A549 (cell line): ENCODE data around the gene OSBPL2.

ENCODE experiments used
- BHLHE40 ChIP-seq: IDR thresholded peaks from 2 replicates; pipeline ENCODE4 v1.6.1; 2012; ENCODE audit warnings: low read depth, low read length, inconsistent platforms
- CEBPB ChIP-seq, 2 experiments: fragments of >200 bp in 1 of 2; sonication (Bioruptor Twin) in 1 of 2; formaldehyde crosslinking in 1 of 2; IDR thresholded peaks; 2 replicates each; pipeline ENCODE4 v1.6.1; 2012 to 2016
- CHD2 ChIP-seq: fragments of 150-350 bp; IDR thresholded peaks from 2 replicates; pipeline ENCODE4 v1.6.1; 2014; ENCODE audit warnings: low read length; ENCODE audit not compliant: partially characterized antibody
- CTCF ChIP-seq: fragments of >200 bp; sonication (Bioruptor Twin); formaldehyde crosslinking; IDR thresholded peaks from 3 replicates; pipeline ENCODE4 v1.5.1; 2016
- EP300 ChIP-seq, 2 experiments: fragments of >200 bp; sonication (Bioruptor Twin); formaldehyde crosslinking; IDR thresholded peaks; 2 replicates in 1 of 2; 3 replicates in 1 of 2; pipeline ENCODE4 v1.6.1; 2016 to 2017
- MYC ChIP-seq: IDR thresholded peaks from 2 replicates; pipeline ENCODE4 v1.6.1; 2012; ENCODE audit warnings: mild to moderate bottlenecking, inconsistent platforms, low read length, improper control_type of control experiment, borderline replicate concordance
- NPAS2 ChIP-seq: fragments of 250-450 bp; sonication (Bioruptor Pico); IDR thresholded peaks from 2 replicates; pipeline ENCODE4 v1.8.0; 2022; ENCODE audit warnings: mild to moderate bottlenecking, moderate library complexity, borderline replicate concordance
- POLR2A ChIP-seq: IDR thresholded peaks from 2 replicates; pipeline ENCODE4 v1.6.1; 2012; ENCODE audit warnings: mild to moderate bottlenecking, low read length
- RAD21 ChIP-seq, 2 experiments: fragments of >200 bp in 1 of 2; sonication (Bioruptor Twin) in 1 of 2; formaldehyde crosslinking in 1 of 2; IDR thresholded peaks in 1 of 2; conservative IDR thresholded peaks in 1 of 2; 2 replicates in 1 of 2; 3 replicates in 1 of 2; pipeline ENCODE4 v1.6.1; 2012 to 2018; ENCODE audit warnings: inconsistent platforms in 1 of 2
- RCOR1 ChIP-seq: fragments of 150-350 bp; IDR thresholded peaks from 2 replicates; pipeline ENCODE4 v1.6.1; 2014; ENCODE audit warnings: antibody characterized with exemption, low read length, low read depth
- REST ChIP-seq: fragments of 200-600 bp; sonication (generic); IDR thresholded peaks from 2 replicates; pipeline ENCODE4 v1.6.1; 2016; ENCODE audit warnings: antibody characterized with exemption, mild to moderate bottlenecking, moderate library complexity
- RFX5 ChIP-seq: fragments of 450-650 bp; IDR thresholded peaks from 2 replicates; pipeline ENCODE4 v1.7.1; 2014; ENCODE audit warnings: antibody characterized with exemption, mild to moderate bottlenecking, moderate library complexity
- RNF2 ChIP-seq: fragments of 200-600 bp; sonication (generic); IDR thresholded peaks from 2 replicates; pipeline ENCODE4 v1.6.1; 2016; ENCODE audit warnings: low read depth, mild to moderate bottlenecking, antibody characterized with exemption, moderate library complexity, borderline replicate concordance
- SMC3 ChIP-seq: fragments of >200 bp; sonication (Bioruptor Twin); formaldehyde crosslinking; IDR thresholded peaks from 3 replicates; pipeline ENCODE4 v1.6.1; 2018; ENCODE audit warnings: inconsistent platforms

GRCh38 chr20:62301773-62302340, 63.5 kb downstream of the OSBPL2 start:
- TF ChIP-seq CTCF (peak; percentile 96), CEBPB (IDR thresholded peaks at IDR 0.05) (peak; percentile 80 to 91), CHD2 (no peak), BHLHE40 (no peak), POLR2A (no peak), RNF2 (no peak), SMC3 (peak; percentile 92), RFX5 (no peak), REST (no peak), RCOR1 (no peak), MYC (no peak; the same call in 1 of the 2 replicates), EP300 (IDR thresholded peaks at IDR 0.05) (no peak), NPAS2 (CRISPR knock-in tag) (no peak), RAD21 (conservative IDR thresholded peaks at IDR 0.05 in 1 of 2, IDR thresholded peaks at IDR 0.05 in 1 of 2) (peak; percentile 88 to 89)
